GM18520 (cell line): ENCODE results near the gene CASP8AP2.
"Not testable (repeated sequence)": the region's sequence is repeated elsewhere in the genome, so short reads cannot be mapped to it uniquely, and the experiment has no call there.

ENCODE experiments used
- ATAC-seq: cut with Tn5 transposase; IDR thresholded peaks from one replicate; pipeline ENCODE4 v1.9.1; 2021; ENCODE audit not compliant: unreplicated experiment

The CASP8AP2 gene

DNA sequence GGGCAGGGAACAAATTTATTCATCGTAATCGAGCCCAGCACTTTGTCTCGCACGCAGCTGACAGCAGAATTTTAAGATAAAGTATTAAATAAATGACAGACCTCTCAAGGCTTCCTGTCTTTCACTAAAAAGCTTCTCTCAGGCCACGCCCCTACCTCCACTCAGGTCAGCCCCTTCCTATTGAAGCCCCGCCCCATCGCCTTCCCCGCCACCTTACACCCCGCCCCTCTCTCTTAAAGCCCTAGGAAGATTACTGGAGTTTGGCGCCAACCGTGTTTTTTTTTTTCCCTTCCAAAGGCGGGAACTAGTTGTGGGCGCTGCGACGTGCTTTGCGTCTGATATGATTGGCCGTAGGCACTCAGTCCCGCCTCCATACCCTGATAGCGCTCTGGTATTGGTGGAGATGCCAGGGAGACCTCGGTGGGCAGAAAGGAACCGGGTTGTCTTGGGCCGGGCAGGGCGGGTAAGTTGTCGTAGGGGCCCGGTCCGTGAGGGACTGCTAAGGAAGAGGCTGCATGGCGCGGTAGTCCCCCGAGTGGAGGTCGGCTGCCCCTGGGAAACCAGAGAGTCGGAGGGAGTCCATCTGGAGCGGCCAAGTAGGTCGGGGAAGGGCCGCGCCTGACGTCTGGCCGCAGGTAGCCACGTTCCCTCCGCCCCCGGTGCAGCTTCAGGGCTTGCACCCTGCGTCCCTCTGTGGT lies at the start of gene CASP8AP2:
CASP8AP2 (plus strand) TSS at position 409 of the 698 bp plus-strand sequence.
- peak; percentile 100 for ATAC-seq

DNA sequence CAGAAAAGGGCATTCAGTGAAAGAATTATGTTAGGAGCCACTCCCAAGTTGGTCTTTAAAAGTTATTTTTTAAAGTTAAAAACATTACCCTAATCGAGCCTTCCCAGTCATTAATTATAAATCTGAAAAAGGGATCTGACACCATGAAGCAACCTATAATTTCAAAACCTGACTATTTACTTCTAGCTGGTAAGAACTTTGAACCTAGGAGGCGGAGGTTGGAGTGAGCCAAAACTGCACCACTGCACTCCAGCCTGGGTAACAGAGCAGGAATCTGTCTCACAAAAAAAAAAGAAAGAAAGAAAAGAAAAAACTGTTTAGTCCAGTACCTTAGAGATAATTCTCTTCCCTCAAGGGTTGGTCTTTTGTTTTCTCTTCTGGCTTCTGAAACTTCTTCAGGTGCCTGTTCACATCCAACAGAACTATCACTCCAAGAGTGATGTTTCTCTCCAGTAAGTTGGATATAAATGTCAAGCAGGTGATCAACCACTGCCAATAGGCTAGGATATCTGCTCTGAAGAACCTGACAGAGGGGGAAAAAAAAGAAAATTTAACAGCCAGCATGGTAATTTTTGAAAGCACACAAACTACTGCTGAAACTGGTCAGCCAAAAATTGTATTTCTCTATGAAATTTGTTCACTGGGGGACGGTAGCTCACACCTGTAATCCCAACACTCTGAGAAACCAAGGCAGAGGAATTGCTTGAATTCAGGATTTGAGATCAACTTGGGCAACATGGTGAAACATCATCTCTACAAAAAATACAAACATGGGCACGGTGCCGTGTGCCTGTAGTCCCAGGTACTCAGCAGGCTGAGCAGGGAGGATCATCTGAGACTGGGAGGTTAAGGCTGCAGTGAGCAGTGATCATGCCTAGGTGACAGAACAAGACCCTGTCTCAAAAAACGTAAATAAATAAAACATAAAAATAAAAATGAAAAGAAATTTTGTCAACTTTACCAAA lies 48.3 kb upstream of the CASP8AP2 start:
- no peak for ATAC-seq

- no peak for ATAC-seq
These were observed 47.5 kb upstream of the CASP8AP2 start for GRCh38 chr6:89782222-89782621.

DNA sequence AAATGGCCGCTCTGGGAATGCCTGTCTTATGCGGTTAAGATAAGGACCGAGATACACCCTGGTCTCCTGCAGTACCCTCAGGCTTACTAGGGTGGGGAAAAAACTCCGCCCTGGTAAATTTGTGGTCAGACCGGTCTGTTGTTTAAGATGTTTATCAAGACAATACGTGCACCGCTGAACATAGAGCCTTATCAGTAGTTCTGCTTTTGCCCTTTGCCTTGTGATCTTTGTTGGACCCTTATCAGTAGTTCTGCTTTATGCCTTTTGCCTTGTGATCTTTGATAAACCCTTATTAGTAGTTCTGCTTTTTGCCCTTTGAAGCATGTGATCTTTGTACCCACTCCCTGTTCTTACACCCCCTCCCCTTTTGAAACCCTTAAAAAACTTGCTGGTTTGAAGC lies 46.4 kb upstream of the CASP8AP2 start:
- not testable (repeated sequence) for ATAC-seq

GRCh38 chr6:89784838-89785237 lies 44.8 kb upstream of the CASP8AP2 start:
- ATAC-seq: no peak

- no peak for ATAC-seq
These were observed 42.7 kb upstream of the CASP8AP2 start for GRCh38 chr6:89786970-89787369.

- ATAC-seq: no peak
These were observed 41.9 kb upstream of the CASP8AP2 start for GRCh38 chr6:89787660-89788328.

- ATAC-seq: no peak
These were observed 39.7 kb upstream of the CASP8AP2 start for GRCh38 chr6:89789980-89790379.

DNA sequence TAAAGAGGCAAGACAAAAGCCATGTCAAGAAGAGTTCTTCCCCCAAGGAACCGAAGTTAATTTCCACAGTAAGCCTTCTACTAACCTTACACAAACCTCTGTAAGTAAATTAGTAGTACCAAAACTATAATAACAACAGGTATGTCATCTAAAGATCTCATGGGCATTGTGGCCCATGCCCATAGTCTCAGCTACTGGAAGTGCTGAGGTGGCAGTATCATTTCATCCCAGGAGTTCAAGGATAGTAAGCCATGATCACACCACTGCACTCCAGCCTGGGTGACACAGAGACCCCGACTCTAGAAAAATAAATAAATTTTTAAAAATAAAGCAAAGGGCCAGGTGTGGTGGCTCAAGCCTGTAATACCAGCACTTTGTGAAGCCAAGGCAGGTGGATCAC lies 39.3 kb upstream of the CASP8AP2 start:
- ATAC-seq: no peak

- no peak for ATAC-seq
These were observed 36.8 kb upstream of the CASP8AP2 start for GRCh38 chr6:89792881-89793280.

DNA sequence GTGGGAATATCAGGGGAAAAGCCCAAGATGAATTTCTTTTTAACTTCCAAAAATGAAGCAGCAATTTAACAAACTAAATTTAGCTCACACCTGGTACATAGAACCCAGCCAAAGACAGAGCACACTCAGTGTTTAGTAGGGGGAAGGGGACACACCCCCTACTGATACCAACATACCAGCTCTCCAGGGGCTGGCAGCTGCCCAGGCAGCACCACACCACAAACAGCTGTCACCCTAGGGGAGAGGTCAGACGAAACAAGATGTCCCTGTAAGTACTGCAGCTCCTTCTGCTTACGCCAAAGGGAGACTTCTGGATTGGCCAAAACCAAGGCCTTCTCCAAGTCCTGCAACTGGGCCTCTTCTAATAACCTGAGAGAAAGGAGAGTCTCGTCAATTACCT lies 36.1 kb upstream of the CASP8AP2 start:
- no peak for ATAC-seq

DNA sequence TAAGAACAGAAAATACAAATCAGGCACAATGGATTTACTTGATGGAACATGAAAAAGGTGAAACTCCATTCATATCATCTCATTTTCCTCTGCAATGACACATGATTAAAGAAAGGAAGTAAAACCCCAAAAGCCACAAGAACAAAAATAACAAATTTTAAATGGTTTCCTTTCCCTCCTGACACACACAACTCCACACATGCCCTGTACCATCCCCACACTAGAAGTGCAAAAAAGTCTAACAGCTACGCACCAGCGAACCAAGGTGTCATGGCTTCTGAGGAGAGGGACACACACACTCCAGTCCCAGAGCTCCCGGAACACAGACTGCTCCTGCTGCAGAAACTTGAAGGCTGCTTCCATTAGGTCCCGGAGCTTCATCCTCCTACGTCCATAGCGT lies 35.4 kb upstream of the CASP8AP2 start:
- no peak for ATAC-seq

GRCh38 chr6:89797317-89797716 lies 32.4 kb upstream of the CASP8AP2 start:
- no peak for ATAC-seq

DNA sequence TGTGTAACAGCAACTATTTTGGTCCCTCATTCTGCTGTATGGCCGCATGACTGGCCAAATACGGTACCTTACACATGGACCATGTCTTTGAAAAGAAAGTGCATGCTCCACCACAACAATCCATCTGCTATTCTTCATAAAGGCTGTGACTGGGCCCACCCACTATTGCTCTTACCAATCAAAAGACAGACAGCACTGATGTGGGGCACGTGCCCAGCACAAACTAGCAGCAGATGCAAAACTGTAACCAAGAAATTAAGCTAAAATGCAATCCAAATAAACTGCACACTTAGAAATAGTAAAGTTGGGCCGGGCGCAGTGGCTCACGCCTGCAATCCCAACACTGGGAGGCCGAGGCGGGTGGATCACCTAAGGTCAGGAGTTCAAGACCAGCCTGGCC lies 30.6 kb upstream of the CASP8AP2 start:
- ATAC-seq: no peak

GRCh38 chr6:89799756-89800155 lies 29.9 kb upstream of the CASP8AP2 start:
- ATAC-seq: no peak

- no peak for ATAC-seq
These were observed 26.4 kb upstream of the CASP8AP2 start for GRCh38 chr6:89803271-89803670.

GRCh38 chr6:89805814-89806371 lies 23.8 kb upstream of the CASP8AP2 start:
- no peak for ATAC-seq

DNA sequence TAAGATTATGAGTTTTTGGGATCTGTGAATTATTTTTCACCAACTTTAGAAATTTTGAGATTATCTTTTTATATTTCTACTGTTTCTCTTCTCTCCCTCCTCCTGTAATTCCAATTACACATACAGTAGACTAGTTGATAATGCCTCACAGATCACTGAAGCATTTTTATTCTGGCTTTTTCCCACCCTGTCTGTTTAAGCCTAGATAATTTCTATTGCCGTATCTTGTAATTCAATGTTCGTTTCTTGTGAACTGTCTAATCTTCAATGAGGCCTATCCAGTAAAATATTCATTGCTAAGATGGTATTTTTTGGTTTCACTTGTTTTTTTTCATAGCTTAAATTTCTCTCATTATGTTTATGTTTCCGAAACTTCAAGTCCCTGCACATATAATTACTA lies 22.1 kb upstream of the CASP8AP2 start:
- ATAC-seq: no peak

DNA sequence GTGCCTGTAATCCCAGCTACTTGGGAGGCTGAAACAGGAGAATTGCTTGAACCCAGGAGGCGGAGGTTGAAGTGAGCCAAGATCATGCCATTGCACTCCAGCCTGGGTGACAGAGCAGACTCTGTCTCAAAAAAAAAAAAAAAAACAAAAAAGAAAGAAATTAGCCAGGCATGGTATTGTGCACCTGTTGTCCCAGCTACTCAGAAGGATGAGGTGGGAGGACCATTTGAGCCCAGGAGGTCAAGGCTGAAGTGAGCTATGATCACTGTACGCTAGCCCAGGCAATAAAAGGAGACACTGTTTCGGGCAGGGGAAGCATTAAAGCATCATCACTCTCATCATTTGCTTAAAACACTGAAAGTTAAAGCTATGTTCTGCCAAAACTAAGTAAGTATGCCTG lies 16.3 kb upstream of the CASP8AP2 start:
- not testable (repeated sequence) for ATAC-seq

GRCh38 chr6:89817481-89817880 lies 12.2 kb upstream of the CASP8AP2 start:
- no peak for ATAC-seq

DNA sequence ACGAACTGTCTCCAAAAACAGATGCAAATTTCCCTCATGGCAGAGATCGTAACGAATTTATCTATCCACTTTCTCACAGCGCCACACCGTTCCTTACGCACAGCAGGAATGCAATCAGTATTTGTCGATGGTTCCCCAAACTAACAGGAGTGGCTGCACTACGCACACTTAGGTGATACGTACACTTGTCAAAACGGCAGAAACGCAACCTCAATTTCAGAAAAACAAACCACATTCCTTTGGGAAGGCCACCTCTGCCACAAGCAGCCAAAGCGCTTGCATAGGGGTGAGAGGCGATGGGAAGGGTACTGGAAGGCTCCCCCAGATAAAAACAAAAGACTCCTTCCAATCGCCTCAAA lies 10.7 kb upstream of the CASP8AP2 start:
- no peak for ATAC-seq
